ENCODE data around the gene NRM. TPM values are rescaled to one million over a fixed set of nuclear protein-coding genes. Genes with fewer than 3 reads are reported as not detected.

The NRM gene
- total and polyA plus RNA-seq, 2 of the 13 experiments (the other 11 are each of a cell fraction or from before 2014, with no cell fraction given), result 12.5 to 16.0 TPM

- TF ChIP-seq STAT6 (CRISPR knock-in tag; IDR thresholded peaks at IDR 0.05; ENCODE audit: borderline replicate concordance) (peak; percentile 99), MED8 (CRISPR knock-in tag; IDR thresholded peaks at IDR 0.05; ENCODE audit: insufficient replicate concordance) (peak; percentile 81), ZMYM3 (CRISPR knock-in tag; IDR thresholded peaks at IDR 0.05) (peak; percentile 78; the same call in 1 of the 2 replicates), ZNF724P (CRISPR knock-in tag; IDR thresholded peaks at IDR 0.05; ENCODE audit: borderline replicate concordance) (peak; percentile 97), RFX3 (CRISPR knock-in tag; IDR thresholded peaks at IDR 0.05) (no peak), MXD4 (CRISPR knock-in tag; IDR thresholded peaks at IDR 0.05) (peak; percentile 87; the same call in 1 of the 2 replicates), NFYC (CRISPR knock-in tag; IDR thresholded peaks at IDR 0.05) (peak; percentile 96), FLYWCH1 (CRISPR knock-in tag; IDR thresholded peaks at IDR 0.05) (no peak; the same call in none of the 2 replicates), SUZ12 (IDR thresholded peaks at IDR 0.05; ENCODE audit: low read depth, low read length) (no peak), ZNF354B (CRISPR knock-in tag; IDR thresholded peaks at IDR 0.05) (peak; percentile 95), ZNF710 (CRISPR knock-in tag; IDR thresholded peaks at IDR 0.05; ENCODE audit: borderline replicate concordance) (peak; percentile 72), FOXP1 (IDR thresholded peaks at IDR 0.05) (no peak), FOXP1 (CRISPR knock-in tag; IDR thresholded peaks at IDR 0.05) (peak; percentile 59; the same call in 1 of the 2 replicates), HNF1A (IDR thresholded peaks at IDR 0.05; ENCODE audit: low read depth) (peak; percentile 66), HNF1A (CRISPR knock-in tag; IDR thresholded peaks at IDR 0.05; ENCODE audit: borderline replicate concordance) (peak; percentile 91; the same call in 1 of the 2 replicates), ZSCAN30 (CRISPR knock-in tag; IDR thresholded peaks at IDR 0.05) (no peak), ZNF589 (CRISPR knock-in tag; conservative IDR thresholded peaks at IDR 0.05) (peak; percentile 97), ZNF547 (CRISPR knock-in tag; IDR thresholded peaks at IDR 0.05) (peak; percentile 79; the same call in 1 of the 2 replicates), SALL2 (CRISPR knock-in tag; IDR thresholded peaks at IDR 0.05) (peak; percentile 94), MYNN (CRISPR knock-in tag; IDR thresholded peaks at IDR 0.05; ENCODE audit: low read depth) (no peak; the same call in none of the 2 replicates), RARA (CRISPR knock-in tag; IDR thresholded peaks at IDR 0.05) (peak; percentile 64)
Observed at GRCh38 chr6:30717129-30717844, 26.5 kb upstream of the NRM start, which contains the start of gene MDC1 (continued).

Data from HepG2 (cell line).